Measurements from ENCODE around the gene DPYD. TPM values are rescaled to one million over a fixed set of nuclear protein-coding genes. Genes with fewer than 3 reads are reported as not detected.

The DPYD gene
- total RNA-seq, 1 experiment from 2014 or later: 12.8 TPM

DNA sequence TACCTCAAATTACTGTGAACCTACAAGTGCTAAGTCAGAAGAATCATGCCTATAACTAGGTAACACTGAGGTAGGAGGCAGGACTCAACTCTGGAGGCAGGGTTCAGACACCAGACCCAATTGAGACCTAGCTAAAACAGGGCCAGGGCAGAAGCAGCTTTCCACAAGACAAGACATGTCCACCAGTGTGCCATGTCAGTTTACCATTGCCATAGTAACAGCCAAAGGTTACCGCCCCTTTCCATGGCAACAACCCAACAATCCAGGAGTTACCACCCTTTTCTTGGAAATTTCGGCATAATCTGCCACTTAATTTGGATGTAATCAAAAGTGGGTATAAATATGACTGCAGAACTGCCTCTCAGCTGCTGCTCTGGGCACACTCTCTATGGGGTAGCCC lies 432.3 kb downstream of the DPYD start:
- H3K4me1 ChIP-seq (ENCODE audit: insufficient read depth, low read length): peaks cover 9% of the 10 kb centered on the region
- ATAC-seq (no peak), DNase-seq (no peak)
- no peak overlapping the region for H2AFZ ChIP-seq (ENCODE audit: low read length)
- TF ChIP-seq EZH2phosphoT487 (IDR thresholded peaks at IDR 0.05; ENCODE audit: borderline replicate concordance, low read length): no peak
- no peak for TF ChIP-seq EZH2 (IDR thresholded peaks at IDR 0.05; ENCODE audit: low read length, unreplicated experiment)
- TF ChIP-seq, protein P1, sequence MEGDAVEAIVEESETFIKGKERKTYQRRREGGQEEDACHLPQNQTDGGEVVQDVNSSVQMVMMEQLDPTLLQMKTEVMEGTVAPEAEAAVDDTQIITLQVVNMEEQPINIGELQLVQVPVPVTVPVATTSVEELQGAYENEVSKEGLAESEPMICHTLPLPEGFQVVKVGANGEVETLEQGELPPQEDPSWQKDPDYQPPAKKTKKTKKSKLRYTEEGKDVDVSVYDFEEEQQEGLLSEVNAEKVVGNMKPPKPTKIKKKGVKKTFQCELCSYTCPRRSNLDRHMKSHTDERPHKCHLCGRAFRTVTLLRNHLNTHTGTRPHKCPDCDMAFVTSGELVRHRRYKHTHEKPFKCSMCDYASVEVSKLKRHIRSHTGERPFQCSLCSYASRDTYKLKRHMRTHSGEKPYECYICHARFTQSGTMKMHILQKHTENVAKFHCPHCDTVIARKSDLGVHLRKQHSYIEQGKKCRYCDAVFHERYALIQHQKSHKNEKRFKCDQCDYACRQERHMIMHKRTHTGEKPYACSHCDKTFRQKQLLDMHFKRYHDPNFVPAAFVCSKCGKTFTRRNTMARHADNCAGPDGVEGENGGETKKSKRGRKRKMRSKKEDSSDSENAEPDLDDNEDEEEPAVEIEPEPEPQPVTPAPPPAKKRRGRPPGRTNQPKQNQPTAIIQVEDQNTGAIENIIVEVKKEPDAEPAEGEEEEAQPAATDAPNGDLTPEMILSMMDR (conservative IDR thresholded peaks at IDR 0.05; ENCODE audit: low read depth, low read length): no peak
- no peaks in the 10 kb centered on the region for H3K9me3 ChIP-seq (ENCODE audit: low read length)
- POLR2A ChIA-PET (ENCODE audit: unreplicated experiment): no interaction called here
- no peak overlapping the region for H3K9ac ChIP-seq (ENCODE audit: low read length)
- intact Hi-C loops (cut with micrococcal nuclease): no loop called here
- no peaks in the 10 kb centered on the region for H4K20me1 ChIP-seq (ENCODE audit: low read length)
- no peak overlapping the region for H3K4me3 ChIP-seq (ENCODE audit: low read length)
- H3K4me2 ChIP-seq (ENCODE audit: low read length): no peak overlapping the region
- no peaks in the 10 kb centered on the region for H3K27me3 ChIP-seq (ENCODE audit: low read length)
- H3K36me3 ChIP-seq (ENCODE audit: low read depth, low read length): no peaks in the 10 kb centered on the region
- H3K79me2 ChIP-seq (ENCODE audit: low read length): no peaks in the 10 kb centered on the region
- H3K27ac ChIP-seq (ENCODE audit: low read length): no peak overlapping the region
- no peaks in the 10 kb centered on the region for H3K9me2 ChIP-seq (replicated peaks; ENCODE audit: low read length)
- no peaks in the 10 kb centered on the region for H3F3A ChIP-seq (ENCODE audit: low read length, unreplicated experiment)
- BruUV-seq (replicated peaks): no TSS peak
- CTCF ChIA-PET: no interaction called here

DNA sequence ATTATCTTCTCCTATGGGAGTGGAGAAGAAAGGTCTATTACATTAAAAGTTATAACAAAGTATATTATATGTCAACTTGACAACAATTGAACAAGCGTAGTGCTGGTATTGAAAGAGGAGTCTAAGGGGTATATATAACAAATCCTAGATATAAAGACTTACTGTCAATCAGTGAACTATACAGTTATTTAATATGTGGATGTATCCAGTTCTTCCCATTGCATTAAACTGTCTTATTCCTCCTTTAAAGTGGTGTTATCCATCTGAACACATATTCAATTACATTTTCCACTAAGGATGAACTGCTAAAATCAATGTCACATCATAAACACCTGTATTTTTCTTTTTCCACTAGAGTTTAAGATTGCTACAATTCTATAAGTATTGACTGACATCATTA lies 438.8 kb downstream of the DPYD start:
- H3K36me3 ChIP-seq (ENCODE audit: low read depth, low read length): no peaks in the 10 kb centered on the region
- BruUV-seq (replicated peaks): no TSS peak
- POLR2A ChIA-PET (ENCODE audit: unreplicated experiment): no interaction called here

DNA sequence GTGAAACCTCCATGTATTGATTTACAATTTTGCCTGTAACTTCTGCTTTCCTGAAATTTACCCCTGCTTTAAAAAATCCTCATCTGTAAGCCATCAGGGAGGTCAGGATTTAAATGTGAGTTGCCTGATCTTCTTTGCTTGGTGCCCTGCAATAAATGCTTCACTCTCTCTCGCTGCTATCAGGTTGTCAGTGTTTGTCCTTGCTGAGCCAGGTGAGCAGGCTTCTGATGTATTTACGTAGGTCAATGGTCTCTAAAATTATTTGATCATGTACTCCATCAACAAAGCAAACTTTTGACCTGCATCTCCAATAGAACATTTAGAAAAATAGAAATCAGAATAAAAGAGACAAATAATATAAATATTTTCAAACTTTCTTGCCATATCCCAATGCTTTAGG lies 453.4 kb downstream of the DPYD start:
- H3K36me3 ChIP-seq (ENCODE audit: low read depth, low read length): no peaks in the 10 kb centered on the region
- no peak overlapping the region for H3K27ac ChIP-seq (ENCODE audit: low read length)
- BruUV-seq (replicated peaks): no TSS peak
- no peaks in the 10 kb centered on the region for H3K4me1 ChIP-seq (ENCODE audit: insufficient read depth, low read length)
- no peak for ATAC-seq
- no peaks in the 10 kb centered on the region for H3F3A ChIP-seq (ENCODE audit: low read length, unreplicated experiment)
- no peak for DNase-seq
- no peaks in the 10 kb centered on the region for H3K79me2 ChIP-seq (ENCODE audit: low read length)
- H3K9me2 ChIP-seq (replicated peaks; ENCODE audit: low read length): no peaks in the 10 kb centered on the region
- intact Hi-C loops (cut with micrococcal nuclease): no loop called here
- no peaks in the 10 kb centered on the region for H3K27me3 ChIP-seq (ENCODE audit: low read length)
- no peak for TF ChIP-seq EZH2 (IDR thresholded peaks at IDR 0.05; ENCODE audit: low read length, unreplicated experiment)
- no peaks in the 10 kb centered on the region for H4K20me1 ChIP-seq (ENCODE audit: low read length)
- ChIA-PET CTCF (no interaction called here), POLR2A (ENCODE audit: unreplicated experiment) (no interaction called here)
- H3K4me3 ChIP-seq (ENCODE audit: low read length): no peak overlapping the region
- no peak overlapping the region for H3K4me2 ChIP-seq (ENCODE audit: low read length)
- H3K9me3 ChIP-seq (ENCODE audit: low read length): 0 out of 2 replicates have a peak, but pooled peaks cover 3% of the 10 kb centered on the region
- no peak overlapping the region for H2AFZ ChIP-seq (ENCODE audit: low read length)
- H3K9ac ChIP-seq (ENCODE audit: low read length): no peak overlapping the region

More for the DNA sequence above, 438.8 kb downstream of the DPYD start:
- Histone ChIP-seq H3K9me2 (replicated peaks; ENCODE audit: low read length) (no peaks in the 10 kb centered on the region), H3K79me2 (ENCODE audit: low read length) (no peaks in the 10 kb centered on the region), H3K4me1 (ENCODE audit: insufficient read depth, low read length) (peaks cover 4% of the 10 kb centered on the region), H3K4me3 (ENCODE audit: low read length) (no peak overlapping the region), H2AFZ (ENCODE audit: low read length) (no peak overlapping the region), H3K27ac (ENCODE audit: low read length) (no peak overlapping the region), H4K20me1 (ENCODE audit: low read length) (no peaks in the 10 kb centered on the region), H3K4me2 (ENCODE audit: low read length) (no peak overlapping the region), H3F3A (ENCODE audit: low read length, unreplicated experiment) (no peaks in the 10 kb centered on the region), H3K9me3 (ENCODE audit: low read length) (no peaks in the 10 kb centered on the region), H3K9ac (ENCODE audit: low read length) (no peak overlapping the region), H3K27me3 (ENCODE audit: low read length) (no peaks in the 10 kb centered on the region)
- ATAC-seq: no peak
- intact Hi-C loops (cut with micrococcal nuclease): no loop called here
- TF ChIP-seq EZH2 (IDR thresholded peaks at IDR 0.05; ENCODE audit: low read length, unreplicated experiment): no peak
- TF ChIP-seq, protein P1 (conservative IDR thresholded peaks at IDR 0.05; ENCODE audit: low read depth, low read length): no peak
- no peak for TF ChIP-seq EZH2phosphoT487 (IDR thresholded peaks at IDR 0.05; ENCODE audit: borderline replicate concordance, low read length)
- no peak for DNase-seq
- CTCF ChIA-PET: no interaction called here

Data from PC-3 (cell line).